CD14-positive monocyte (primary cell): Measurements from ENCODE around the gene VANGL1. TPM values are rescaled to one million over a fixed set of nuclear protein-coding genes. Genes with fewer than 3 reads are reported as not detected.

Source experiments
- DNase-seq, 3 donors: peaks; one replicate each; pipeline ENCODE4 v3.0.0-alpha.2; 2011 to 2022
- H2AFZ ChIP-seq: 2 replicates; pipeline ENCODE4 v1.6.0; 2012; ENCODE audit warnings: mild to moderate bottlenecking, low read depth, low read length, inconsistent platforms; ENCODE audit not compliant: insufficient read depth, poor library complexity, severe bottlenecking
- H3K27ac ChIP-seq, 2 donors: 1 replicate in 1 of 2; 2 replicates in 1 of 2; pipeline ENCODE4 v1.5.1; 2012 to 2013; ENCODE audit warnings: low read length in 2 of 2, control low read depth in 1 of 2, inconsistent platforms in 1 of 2, low read depth in 1 of 2, mild to moderate bottlenecking in 1 of 2
- H3K27me3 ChIP-seq, 2 donors: one replicate each; pipeline versions ENCODE4 v1.6.0 to v1.6.1; 2011 to 2013; ENCODE audit warnings: low read length in 2 of 2; ENCODE audit not compliant: control insufficient read depth in 2 of 2, insufficient read depth in 2 of 2
- H3K36me3 ChIP-seq, 2 donors: replicated peaks in 1 of 2; 1 replicate in 1 of 2; 2 replicates in 1 of 2; pipeline versions ENCODE4 v1.5.1 to v1.6.1; 2012 to 2013; ENCODE audit warnings: low read length in 2 of 2, control low read depth in 1 of 2, inconsistent platforms in 1 of 2, mild to moderate bottlenecking in 1 of 2; ENCODE audit not compliant: insufficient read depth in 2 of 2, control insufficient read depth in 1 of 2
- H3K4me1 ChIP-seq, 2 donors: 1 replicate in 1 of 2; 2 replicates in 1 of 2; pipeline versions ENCODE4 v1.5.1 to v1.6.1; 2012 to 2013; ENCODE audit warnings: low read length in 2 of 2, control low read depth in 1 of 2, inconsistent platforms in 1 of 2, mild to moderate bottlenecking in 1 of 2, moderate library complexity in 1 of 2; ENCODE audit not compliant: insufficient read depth in 2 of 2, control insufficient read depth in 1 of 2
- H3K4me2 ChIP-seq: replicated peaks from 2 replicates; pipeline ENCODE3; 2012; ENCODE audit warnings: low read length, moderate library complexity, mild to moderate bottlenecking; ENCODE audit not compliant: poor library complexity, severe bottlenecking; ENCODE audit errors: extremely low read depth
- H3K4me3 ChIP-seq, 3 experiments: fragments of 200-600 bp in 1 of 3; sonication (generic) in 1 of 3; replicated peaks in 1 of 3; 1 replicate in 2 of 3; 2 replicates in 1 of 3; pipeline ENCODE4 v1.5.1; 2011 to 2013; ENCODE audit warnings: low read length in 3 of 3, mild to moderate bottlenecking in 3 of 3, control low read depth in 2 of 3, low read depth in 2 of 3, inconsistent platforms in 1 of 3, moderate library complexity in 1 of 3
- H3K79me2 ChIP-seq: 2 replicates; pipeline ENCODE4 v1.6.0; 2012; ENCODE audit warnings: mild to moderate bottlenecking, control low read depth, inconsistent platforms, low read length, moderate library complexity; ENCODE audit not compliant: insufficient read depth
- H3K9ac ChIP-seq: 2 replicates; pipeline ENCODE4 v1.6.0; 2017; ENCODE audit warnings: low read length, mild to moderate bottlenecking; ENCODE audit not compliant: insufficient read depth, poor library complexity, severe bottlenecking
- H3K9me3 ChIP-seq, 2 donors: replicated peaks in 1 of 2; 1 replicate in 1 of 2; 2 replicates in 1 of 2; pipeline versions ENCODE4 v1.5.1 to v1.6.1; 2012 to 2013; ENCODE audit warnings: low read length in 2 of 2, control low read depth in 1 of 2; ENCODE audit not compliant: control insufficient read depth in 1 of 2, insufficient read depth in 1 of 2
- H4K20me1 ChIP-seq: 2 replicates; pipeline ENCODE4 v1.6.0; 2012; ENCODE audit warnings: mild to moderate bottlenecking, low read length, control low read depth, moderate library complexity; ENCODE audit not compliant: insufficient read depth
- H3K27ac Mint-ChIP-seq, 7 donors: one replicate each; pipeline ENCODE4 v1.8.0; 2020; ENCODE audit warnings: mild to moderate bottlenecking in 7 of 7, mixed read lengths in 7 of 7, moderate library complexity in 6 of 7, inconsistent platforms in 2 of 7
- H3K27me3 Mint-ChIP-seq, 3 donors: one replicate each; pipeline ENCODE4 v1.8.0; 2021 to 2022; ENCODE audit warnings: low read depth in 3 of 3, mild to moderate bottlenecking in 3 of 3, mixed read lengths in 3 of 3, moderate library complexity in 3 of 3, inconsistent platforms in 1 of 3
- H3K36me3 Mint-ChIP-seq, 2 donors: one replicate each; pipeline ENCODE4 v1.8.0; 2020; ENCODE audit warnings: mixed read lengths in 2 of 2, inconsistent platforms in 1 of 2, mild to moderate bottlenecking in 1 of 2
- H3K4me1 Mint-ChIP-seq: one replicate; pipeline ENCODE4 v1.8.0; 2020; ENCODE audit warnings: mild to moderate bottlenecking, mixed read lengths
- H3K4me3 Mint-ChIP-seq, 2 donors: one replicate each; pipeline ENCODE4 v1.8.0; 2020; ENCODE audit warnings: mild to moderate bottlenecking in 2 of 2, mixed read lengths in 2 of 2, moderate library complexity in 1 of 2
- H3K9me3 Mint-ChIP-seq, 7 donors: one replicate each; pipeline ENCODE4 v1.8.0; 2020 to 2022; ENCODE audit warnings: mixed read lengths in 7 of 7, mild to moderate bottlenecking in 6 of 7, moderate library complexity in 6 of 7, inconsistent platforms in 2 of 7
- WGBS: methylation state at CpG from one replicate; pipeline ENCODE4 v1.1.5; 2013; ENCODE audit warnings: missing lambda C conversion rate; ENCODE audit not compliant: insufficient coverage; 5-methylcytosine and 5-hydroxymethylcytosine counted together
- intact Hi-C, 2 donors: fragments of 100-400 bp; cut with micrococcal nuclease; formaldehyde crosslinking; loops; one replicate each; pipeline versions ENCODE4 v1.15.0 to v1.15.1; 2023
- polyA plus RNA-seq, 3 donors: library from polyadenylated mRNA; depleted of rRNA in 1 of 3; unstranded in 2 of 3; stranded (reverse) in 1 of 3; fragments of 300-500 nt in 2 of 3; fragments of >200 nt in 1 of 3; fragmentation: Illumina TruSeq in 2 of 3; gene quantifications; 1 replicate in 2 of 3; 2 replicates in 1 of 3; pipeline ENCODE4 v1.2.3, GENCODE V29; 2012 to 2021
- TF ChIP-seq, protein P1 (sequence below): fragments of 200-600 bp; IDR thresholded peaks from one replicate; pipeline ENCODE4 v1.8.0; 2022; ENCODE audit warnings: antibody characterized with exemption, mild to moderate bottlenecking

Gene VANGL1
- polyA plus RNA-seq, 3 donors, result 0.67 to 2.0 (median 1.3) TPM

DNA sequence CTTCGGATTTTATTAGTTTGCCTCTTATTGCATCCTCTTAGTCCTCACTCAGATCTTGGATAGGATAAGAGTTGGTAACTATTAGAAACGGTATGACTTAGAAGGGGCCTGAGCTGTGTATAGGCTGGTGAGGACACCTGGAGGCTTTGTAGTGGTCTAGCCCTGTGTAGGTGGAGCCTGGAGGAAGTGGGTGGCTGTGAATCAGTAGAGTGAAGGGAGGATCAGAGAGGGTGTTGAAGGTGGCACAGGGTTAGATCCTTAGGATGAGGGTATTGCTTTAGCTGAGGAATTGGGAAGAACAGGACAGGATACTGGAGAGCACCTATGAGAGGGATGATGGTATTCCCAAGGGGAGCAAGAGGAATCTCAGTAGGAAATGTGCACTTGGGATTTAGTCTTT is 5.7 kb downstream of the VANGL1 start:
- Histone ChIP-seq H4K20me1 (no peaks in the 10 kb centered on the region), H3K9me3 (no peaks in the 10 kb centered on the region), H3K4me3 (no peak overlapping the region), H3K36me3 (peaks cover 0 to 9% of the 10 kb centered on the region in 2 donors), H3K27me3 (no peaks in the 10 kb centered on the region), H3K27ac (no peak overlapping the region), H3K79me2 (peaks cover 4% of the 10 kb centered on the region), H3K9ac (no peak overlapping the region), H2AFZ (no peak overlapping the region), H3K4me2 (no peak overlapping the region), H3K4me1 (peaks cover 0 to 4% of the 10 kb centered on the region in 2 donors)
- intact Hi-C loops, result no loop called here
- TF ChIP-seq, protein P1, sequence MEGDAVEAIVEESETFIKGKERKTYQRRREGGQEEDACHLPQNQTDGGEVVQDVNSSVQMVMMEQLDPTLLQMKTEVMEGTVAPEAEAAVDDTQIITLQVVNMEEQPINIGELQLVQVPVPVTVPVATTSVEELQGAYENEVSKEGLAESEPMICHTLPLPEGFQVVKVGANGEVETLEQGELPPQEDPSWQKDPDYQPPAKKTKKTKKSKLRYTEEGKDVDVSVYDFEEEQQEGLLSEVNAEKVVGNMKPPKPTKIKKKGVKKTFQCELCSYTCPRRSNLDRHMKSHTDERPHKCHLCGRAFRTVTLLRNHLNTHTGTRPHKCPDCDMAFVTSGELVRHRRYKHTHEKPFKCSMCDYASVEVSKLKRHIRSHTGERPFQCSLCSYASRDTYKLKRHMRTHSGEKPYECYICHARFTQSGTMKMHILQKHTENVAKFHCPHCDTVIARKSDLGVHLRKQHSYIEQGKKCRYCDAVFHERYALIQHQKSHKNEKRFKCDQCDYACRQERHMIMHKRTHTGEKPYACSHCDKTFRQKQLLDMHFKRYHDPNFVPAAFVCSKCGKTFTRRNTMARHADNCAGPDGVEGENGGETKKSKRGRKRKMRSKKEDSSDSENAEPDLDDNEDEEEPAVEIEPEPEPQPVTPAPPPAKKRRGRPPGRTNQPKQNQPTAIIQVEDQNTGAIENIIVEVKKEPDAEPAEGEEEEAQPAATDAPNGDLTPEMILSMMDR, result no peak
- no peak overlapping the region for H3K27ac Mint-ChIP-seq
- peaks cover 10% of the 10 kb centered on the region for H3K4me1 Mint-ChIP-seq
- H3K27me3 Mint-ChIP-seq, result peaks cover 2% of the 10 kb centered on the region in 3 donors
- 71% methylated on average over 1 of the region's 2 CpGs for WGBS
- DNase-seq, result no peak
- H3K4me3 Mint-ChIP-seq, result no peak overlapping the region
- H3K9me3 Mint-ChIP-seq, result no peaks in the 10 kb centered on the region
- peaks cover 2 to 9% of the 10 kb centered on the region in 2 donors for H3K36me3 Mint-ChIP-seq

DNA sequence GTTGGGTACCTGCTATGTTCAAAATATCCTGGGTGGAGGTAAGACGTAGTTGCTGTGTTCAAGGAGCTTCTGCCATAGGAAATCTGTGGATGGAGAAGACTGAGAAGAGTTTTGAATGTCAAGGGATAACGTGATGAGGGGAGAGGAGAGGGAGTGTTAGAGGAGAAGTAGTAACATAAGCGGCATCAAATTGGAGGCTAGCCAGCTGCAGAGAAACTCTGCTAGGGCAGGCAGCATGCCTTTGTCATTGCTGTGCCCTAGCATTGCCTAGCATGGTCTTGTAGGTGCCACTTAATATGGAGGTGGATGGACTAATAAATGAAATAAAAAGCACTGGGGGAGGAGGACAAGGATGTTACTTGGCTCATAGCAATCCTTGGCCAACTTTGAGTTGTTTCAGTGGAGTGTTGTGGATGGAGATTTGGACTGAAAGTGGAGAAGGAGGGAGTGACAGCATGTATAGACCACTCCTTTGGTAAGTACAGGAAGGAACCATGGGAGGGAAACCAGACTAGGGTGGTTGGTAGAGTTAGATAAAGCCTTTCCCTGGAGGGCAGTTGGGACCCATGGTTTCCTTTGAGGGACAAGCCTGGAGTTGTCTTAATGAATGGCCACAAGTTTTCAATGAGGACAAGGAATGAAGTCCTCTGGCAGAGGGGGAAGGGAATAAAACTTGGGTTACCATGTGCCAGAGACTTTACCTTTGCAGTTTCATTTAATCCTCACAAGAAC is 6.3 kb downstream of the VANGL1 start:
- Histone ChIP-seq H3K4me3 (no peak overlapping the region), H3K27me3 (no peaks in the 10 kb centered on the region), H3K9me3 (no peaks in the 10 kb centered on the region), H3K27ac (no peak overlapping the region), H3K36me3 (peaks cover 0 to 12% of the 10 kb centered on the region in 2 donors), H3K79me2 (peaks cover 4% of the 10 kb centered on the region), H3K4me2 (no peak overlapping the region), H2AFZ (no peak overlapping the region), H4K20me1 (no peaks in the 10 kb centered on the region), H3K4me1 (no peaks in the 10 kb centered on the region), H3K9ac (no peak overlapping the region)
- TF ChIP-seq, protein P1, result no peak
- WGBS, result 49% methylated on average over 3 of the region's 3 CpGs
- H3K4me1 Mint-ChIP-seq, result peaks cover 5% of the 10 kb centered on the region
- no peaks in the 10 kb centered on the region for H3K9me3 Mint-ChIP-seq
- DNase-seq, result no peak
- no peak overlapping the region for H3K27ac Mint-ChIP-seq
- peaks cover 2 to 9% of the 10 kb centered on the region in 2 donors for H3K36me3 Mint-ChIP-seq
- H3K27me3 Mint-ChIP-seq, result peaks cover 0 to 2% (median 0%) of the 10 kb centered on the region in 3 donors
- intact Hi-C loops, result no loop called here
- H3K4me3 Mint-ChIP-seq, result no peak overlapping the region
